Keratinocyte (primary cell): Measurements from ENCODE around the gene STYK1.

Source experiments
- EZH2 ChIP-seq: IDR thresholded peaks from one replicate; pipeline ENCODE4 v1.6.1; 2012; ENCODE audit warnings: inconsistent platforms, mild to moderate bottlenecking, low read length, moderate library complexity
- TF ChIP-seq, protein P1 (sequence below), 3 experiments: IDR thresholded peaks in 1 of 3; conservative IDR thresholded peaks in 1 of 3; optimal IDR thresholded peaks in 1 of 3; 2 replicates in 2 of 3; 3 replicates in 1 of 3; pipeline versions ENCODE3 to v1.5.1; 2011; ENCODE audit warnings: low read length in 3 of 3, mild to moderate bottlenecking in 3 of 3, moderate library complexity in 2 of 3, control low read depth in 1 of 3, inconsistent platforms in 1 of 3; ENCODE audit not compliant: insufficient read depth in 2 of 3; ENCODE audit errors: extremely low read depth in 1 of 3

DNA sequence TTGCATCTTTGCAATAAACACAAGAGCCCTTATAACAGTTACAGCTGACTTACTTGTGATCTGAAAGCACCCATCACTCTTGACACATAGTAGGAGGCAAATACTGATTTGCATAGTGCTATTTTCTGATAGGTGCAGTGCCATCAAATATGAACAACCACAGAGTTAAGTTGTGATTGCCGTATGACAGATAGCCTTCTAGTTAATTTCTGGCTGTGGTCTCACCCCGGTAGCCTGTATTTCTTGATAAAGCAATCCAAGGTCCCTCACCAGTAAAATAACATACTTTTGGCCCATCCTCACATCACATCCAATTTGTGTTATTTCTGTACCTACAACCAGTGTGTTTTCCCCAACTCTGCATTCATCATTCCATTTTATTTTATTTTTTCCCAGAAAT is 23.3 kb upstream of the STYK1 start:
- TF ChIP-seq, protein P1, sequence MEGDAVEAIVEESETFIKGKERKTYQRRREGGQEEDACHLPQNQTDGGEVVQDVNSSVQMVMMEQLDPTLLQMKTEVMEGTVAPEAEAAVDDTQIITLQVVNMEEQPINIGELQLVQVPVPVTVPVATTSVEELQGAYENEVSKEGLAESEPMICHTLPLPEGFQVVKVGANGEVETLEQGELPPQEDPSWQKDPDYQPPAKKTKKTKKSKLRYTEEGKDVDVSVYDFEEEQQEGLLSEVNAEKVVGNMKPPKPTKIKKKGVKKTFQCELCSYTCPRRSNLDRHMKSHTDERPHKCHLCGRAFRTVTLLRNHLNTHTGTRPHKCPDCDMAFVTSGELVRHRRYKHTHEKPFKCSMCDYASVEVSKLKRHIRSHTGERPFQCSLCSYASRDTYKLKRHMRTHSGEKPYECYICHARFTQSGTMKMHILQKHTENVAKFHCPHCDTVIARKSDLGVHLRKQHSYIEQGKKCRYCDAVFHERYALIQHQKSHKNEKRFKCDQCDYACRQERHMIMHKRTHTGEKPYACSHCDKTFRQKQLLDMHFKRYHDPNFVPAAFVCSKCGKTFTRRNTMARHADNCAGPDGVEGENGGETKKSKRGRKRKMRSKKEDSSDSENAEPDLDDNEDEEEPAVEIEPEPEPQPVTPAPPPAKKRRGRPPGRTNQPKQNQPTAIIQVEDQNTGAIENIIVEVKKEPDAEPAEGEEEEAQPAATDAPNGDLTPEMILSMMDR (optimal IDR thresholded peaks at IDR 0.05 in 1 of 3, IDR thresholded peaks at IDR 0.05 in 1 of 3, conservative IDR thresholded peaks at IDR 0.05 in 1 of 3; ENCODE audit: extremely low read depth in 1 of 3, insufficient read depth in 2 of 3, low read length in 3 of 3) = no peak
- no peak for TF ChIP-seq EZH2
